HEK293T (cell line): Measurements from ENCODE around the gene GALT.

Experiments
- CTCF ChIA-PET: fragments of 350-600 bp; formaldehyde crosslinking; extraction: SDS; loops from one replicate; lab custom pipeline; 2021; ENCODE audit warnings: antibody characterized with exemption, inconsistent platforms; lab: Yijun Ruan, JAX
- POLR2A ChIA-PET: fragments of 350-600 bp; formaldehyde crosslinking; extraction: SDS; loops from one replicate; lab custom pipeline; 2020; ENCODE audit warnings: antibody characterized with exemption, inconsistent platforms; lab: Yijun Ruan, JAX
- DNase-seq: peaks from one replicate; pipeline ENCODE4 v3.0.0; 2012; ENCODE audit warnings: mixed read lengths; ENCODE audit errors: extremely low spot score
- ARNT ChIP-seq: fragments of 450-650 bp; IDR thresholded peaks from 2 replicates; pipeline ENCODE4 v1.6.1; 2017; ENCODE audit warnings: mild to moderate bottlenecking
- BHLHE40 ChIP-seq: fragments of 450-650 bp; IDR thresholded peaks from 2 replicates; pipeline ENCODE4 v1.6.1; 2016; ENCODE audit warnings: mild to moderate bottlenecking, moderate library complexity, borderline replicate concordance
- CTBP1 ChIP-seq: fragments of 450-650 bp; IDR thresholded peaks from 2 replicates; pipeline ENCODE4 v1.6.1; 2016; ENCODE audit warnings: borderline replicate concordance
- ELF4 ChIP-seq: fragments of 450-650 bp; IDR thresholded peaks from 2 replicates; pipeline ENCODE4 v1.6.1; 2017; ENCODE audit warnings: antibody characterized with exemption
- FOXA1 ChIP-seq: fragments of 450-650 bp; IDR thresholded peaks from 2 replicates; pipeline ENCODE4 v1.6.1; 2016; ENCODE audit warnings: mild to moderate bottlenecking
- FOXK2 ChIP-seq: fragments of 450-650 bp; IDR thresholded peaks from 2 replicates; pipeline ENCODE4 v1.6.1; 2016; ENCODE audit warnings: mild to moderate bottlenecking
- FOXM1 ChIP-seq: fragments of 450-650 bp; IDR thresholded peaks from 2 replicates; pipeline ENCODE4 v1.6.1; 2017; ENCODE audit warnings: mild to moderate bottlenecking, borderline replicate concordance
- HDGF ChIP-seq: fragments of 450-650 bp; IDR thresholded peaks from 2 replicates; pipeline ENCODE4 v1.6.1; 2017; ENCODE audit warnings: antibody characterized with exemption, borderline replicate concordance
- L3MBTL2 ChIP-seq: fragments of 450-650 bp; conservative IDR thresholded peaks from 2 replicates; pipeline ENCODE4 v1.6.1; 2016; ENCODE audit warnings: mild to moderate bottlenecking
- LEF1 ChIP-seq: fragments of 450-650 bp; IDR thresholded peaks from 2 replicates; pipeline ENCODE4 v1.6.1; 2017; ENCODE audit warnings: mild to moderate bottlenecking, borderline replicate concordance
- NFRKB ChIP-seq: fragments of 450-650 bp; IDR thresholded peaks from 2 replicates; pipeline ENCODE4 v1.6.1; 2016; ENCODE audit warnings: mild to moderate bottlenecking, moderate library complexity
- PKNOX1 ChIP-seq: fragments of 450-650 bp; IDR thresholded peaks from 2 replicates; pipeline ENCODE4 v1.6.1; 2016
- SP1 ChIP-seq: fragments of 450-650 bp; IDR thresholded peaks from 2 replicates; pipeline ENCODE4 v1.6.1; 2017
- SUZ12 ChIP-seq: fragments of 450-650 bp; IDR thresholded peaks from 2 replicates; pipeline ENCODE4 v1.6.1; 2016; ENCODE audit warnings: mild to moderate bottlenecking
- TARDBP ChIP-seq: fragments of 450-650 bp; IDR thresholded peaks from 2 replicates; pipeline ENCODE4 v1.6.1; 2016
- ZNF384 ChIP-seq: fragments of 450-650 bp; IDR thresholded peaks from 2 replicates; pipeline ENCODE4 v1.6.1; 2016

The GALT gene

DNA sequence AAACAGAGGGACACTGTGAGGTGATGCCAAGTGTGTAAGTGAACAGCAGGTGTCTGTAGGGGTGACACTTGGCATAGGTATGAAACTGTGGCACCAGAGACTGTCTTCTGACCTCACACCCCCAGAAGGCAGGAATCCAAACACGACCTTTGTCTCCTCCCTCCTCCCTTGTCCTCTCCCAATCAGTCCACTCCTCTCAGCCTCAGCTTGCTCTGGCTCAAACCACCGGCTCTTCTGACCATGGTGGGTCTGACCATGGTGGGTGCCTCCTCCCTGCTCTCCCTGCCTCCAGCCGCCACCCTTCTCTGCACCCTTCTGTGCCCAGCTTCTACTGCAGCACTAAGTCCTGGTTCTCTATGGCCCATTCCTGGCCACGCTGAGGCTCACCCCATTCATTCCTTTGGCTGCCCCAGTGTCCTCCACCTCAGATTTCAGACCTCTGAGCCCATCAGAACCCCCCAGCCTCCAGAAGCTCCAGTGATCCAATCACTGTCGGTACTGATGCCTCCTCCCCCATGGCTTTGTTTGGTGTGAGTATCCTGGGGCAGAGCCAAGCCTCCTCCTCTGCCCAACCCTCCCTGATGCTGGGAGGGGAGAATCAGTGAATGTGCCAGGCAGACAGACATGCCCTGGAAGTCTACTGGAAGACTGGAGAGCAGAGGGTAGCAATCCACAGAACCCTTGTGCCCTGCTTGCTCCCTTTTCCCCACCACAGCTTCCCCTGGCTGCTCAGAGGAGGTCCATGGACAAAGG lies 15.9 kb upstream of the GALT start:
- CTCF ChIA-PET, result no interaction called here
- TF ChIP-seq ELF4 (no peak), CTBP1 (no peak), HDGF (no peak), LEF1 (no peak), FOXA1 (no peak), PKNOX1 (no peak), TARDBP (no peak), ARNT (no peak), FOXM1 (no peak), SP1 (no peak)
- no peak for DNase-seq
- POLR2A ChIA-PET, result no interaction called here

GRCh38 chr9:34633166-34633565 lies 13.3 kb upstream of the GALT start:
- CTCF ChIA-PET, result interaction anchor here (0.5 to 3.7 kb wide), 8 partner anchors 11 to 560 kb away, joined by 3 to 15 read pairs (median 5); partner anchors contain the start of genes GALT and RPP25L
- DNase-seq, result no peak
- POLR2A ChIA-PET, result interaction anchor here (0.5 to 6.0 kb wide), 3 partner anchors 13 to 341 kb away, joined by 4 to 67 read pairs (median 6); partner anchors contain the start of genes GALT and RPP25L
- TF ChIP-seq TARDBP, result no peak
- no peak for TF ChIP-seq CTBP1
- no peak for TF ChIP-seq HDGF
- no peak for TF ChIP-seq L3MBTL2
- TF ChIP-seq FOXM1, result no peak
- TF ChIP-seq ARNT, result no peak
- no peak for TF ChIP-seq SP1
- no peak for TF ChIP-seq ZNF384
- no peak for TF ChIP-seq PKNOX1
- no peak for TF ChIP-seq SUZ12
- no peak for TF ChIP-seq FOXK2
- TF ChIP-seq FOXA1, result no peak
- no peak for TF ChIP-seq NFRKB
- TF ChIP-seq ELF4, result no peak

GRCh38 chr9:34633851-34634550 lies 12.5 kb upstream of the GALT start:
- POLR2A ChIA-PET, result interaction anchor here (1.0 to 6.0 kb wide), 2 partner anchors 12 to 22 kb away, joined by 6 to 67 read pairs; partner anchors contain the start of genes GALT and RPP25L
- DNase-seq, result peak; percentile 75
- TF ChIP-seq CTBP1 (no peak), SUZ12 (no peak), TARDBP (no peak), FOXA1 (no peak), PKNOX1 (no peak), LEF1 (no peak), L3MBTL2 (no peak), ELF4 (no peak), FOXM1 (no peak)
- CTCF ChIA-PET, result interaction anchor here (0.6 to 3.7 kb wide), 9 partner anchors 10 to 67 kb away, joined by 3 to 15 read pairs (median 4); partner anchors contain the start of genes DCTN3, GALT and RPP25L

- ChIA-PET POLR2A (interaction anchor here (1.0 to 6.0 kb wide), 3 partner anchors 12 to 23 kb away, joined by 3 to 67 read pairs (median 6); partner anchors contain the start of genes GALT and RPP25L), CTCF (interaction anchor here (0.8 to 3.7 kb wide), 8 partner anchors 10 to 68 kb away, joined by 3 to 15 read pairs (median 5); partner anchors contain the start of genes DCTN3, GALT and RPP25L)
- no peak for DNase-seq
- no peak for TF ChIP-seq ZNF384
These were observed 11.8 kb upstream of the GALT start for GRCh38 chr9:34634551-34635248.

- POLR2A ChIA-PET, result interaction anchor here (1.0 to 6.0 kb wide), 3 partner anchors 11 to 66 kb away, joined by 3 to 67 read pairs (median 4); partner anchors contain the start of gene GALT
- TF ChIP-seq FOXK2 (no peak), FOXA1 (no peak), ELF4 (no peak), NFRKB (no peak), HDGF (no peak), PKNOX1 (no peak), BHLHE40 (no peak), FOXM1 (no peak), SP1 (no peak)
- no peak for DNase-seq
- CTCF ChIA-PET, result interaction anchor here (1.3 to 3.7 kb wide), 3 partner anchors 11 to 67 kb away, joined by 5 to 15 read pairs (median 9); partner anchors contain the start of genes GALT and RPP25L
These were observed 10.9 kb upstream of the GALT start for GRCh38 chr9:34635556-34635955.
